Measurements from ENCODE around the gene CEP89.

DNA sequence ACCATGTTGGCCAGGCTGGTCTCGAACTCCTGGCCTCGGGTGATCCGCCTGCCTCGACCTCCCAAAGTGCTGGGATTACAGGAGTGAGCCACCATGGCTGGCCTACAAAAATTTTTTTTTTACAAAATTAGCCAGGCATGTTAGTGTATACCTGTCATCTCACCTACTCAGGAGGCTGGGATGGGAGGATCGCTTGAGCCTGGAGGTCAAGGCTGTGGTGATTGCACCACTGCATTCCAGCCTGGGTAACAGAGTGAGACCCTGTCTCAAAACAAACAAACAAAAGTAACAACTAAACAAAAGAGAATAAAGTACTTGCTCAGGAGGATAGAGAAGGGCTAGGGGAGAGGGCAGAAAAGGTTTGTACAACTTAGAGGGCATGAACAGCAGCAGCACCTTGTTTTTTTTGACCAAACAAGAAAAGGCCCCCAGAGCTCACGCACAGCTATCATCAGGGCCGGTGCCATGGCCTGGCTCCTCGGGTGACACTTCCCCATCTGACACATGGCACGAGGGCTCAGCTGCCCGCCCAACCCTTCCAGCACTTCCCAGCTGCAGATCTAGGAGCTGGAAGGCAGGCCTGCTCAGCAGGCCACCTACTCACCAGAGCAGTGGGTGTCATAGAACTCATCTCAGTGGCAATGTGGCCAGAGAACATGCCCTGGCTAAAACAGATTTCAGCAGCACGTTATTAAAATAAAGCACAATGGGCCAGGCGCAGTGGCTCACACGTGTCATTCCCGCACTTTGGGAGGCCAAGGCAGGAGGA lies 93.6 kb downstream of the CEP89 start:
- no peak for TF ChIP-seq CTCF (IDR thresholded peaks at IDR 0.05)
- TF ChIP-seq POLR2A (IDR thresholded peaks at IDR 0.05) = no peak
